Uterus (tissue), 2 donors: ENCODE data around the gene MPZL3.

Source experiments
- POLR2A ChIP-seq, 2 donors: fragments of 450-650 bp; IDR thresholded peaks; one replicate each; pipeline ENCODE4 v1.6.1; 2016; ENCODE audit warnings: antibody characterized with exemption in 2 of 2, mild to moderate bottlenecking in 1 of 2, moderate library complexity in 1 of 2
- TF ChIP-seq, protein P1 (sequence below), 4 experiments: fragments of 200-600 bp in 2 of 4; fragments of 450-650 bp in 2 of 4; sonication (generic) in 2 of 4; IDR thresholded peaks; one replicate each; pipeline ENCODE4 v1.5.1; 2016 to 2019; ENCODE audit warnings: antibody characterized with exemption in 4 of 4, mild to moderate bottlenecking in 2 of 4, moderate library complexity in 1 of 4

DNA sequence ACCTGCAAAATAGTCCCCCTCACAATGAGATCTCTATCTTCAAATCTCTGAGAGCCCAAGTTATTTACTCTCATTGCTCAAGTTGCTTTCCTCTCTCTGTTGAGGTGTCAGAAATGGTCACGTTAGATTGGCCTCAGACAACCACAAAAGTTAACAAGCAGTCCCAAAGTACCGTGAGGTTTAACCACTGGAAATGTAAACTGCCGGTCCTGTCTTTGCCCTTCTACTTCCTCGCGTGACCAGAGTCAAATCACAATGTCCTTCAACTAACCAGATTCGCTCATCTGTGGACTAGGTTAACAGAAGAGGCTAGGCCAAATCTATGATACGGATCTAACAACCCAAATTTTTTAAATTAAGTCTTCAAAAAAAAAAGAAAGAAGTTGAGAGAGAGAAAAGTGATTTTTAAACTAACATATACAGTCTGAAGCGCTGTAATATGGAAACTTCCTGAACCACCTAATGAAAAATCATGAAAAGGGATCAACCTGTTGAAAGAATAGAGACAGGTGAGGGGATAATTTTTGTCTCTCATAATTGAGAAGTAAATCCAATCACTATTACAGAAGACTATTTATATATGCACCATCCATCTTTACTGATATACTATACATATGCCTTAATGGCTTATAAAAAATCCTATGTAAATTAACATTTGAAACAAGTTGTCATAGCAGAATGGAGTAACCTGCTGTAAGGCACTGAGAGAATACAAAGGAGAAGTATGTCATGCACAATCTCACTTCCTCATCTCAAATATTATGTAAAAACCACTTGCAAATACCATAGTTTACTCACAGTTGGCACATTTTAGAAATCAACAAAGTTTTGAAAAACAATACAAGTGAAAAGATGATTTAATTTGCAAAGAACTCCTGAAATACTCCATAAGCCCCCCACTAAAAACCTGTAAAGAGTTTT, 24.0 kb downstream of the MPZL3 start:
- TF ChIP-seq, protein P1, sequence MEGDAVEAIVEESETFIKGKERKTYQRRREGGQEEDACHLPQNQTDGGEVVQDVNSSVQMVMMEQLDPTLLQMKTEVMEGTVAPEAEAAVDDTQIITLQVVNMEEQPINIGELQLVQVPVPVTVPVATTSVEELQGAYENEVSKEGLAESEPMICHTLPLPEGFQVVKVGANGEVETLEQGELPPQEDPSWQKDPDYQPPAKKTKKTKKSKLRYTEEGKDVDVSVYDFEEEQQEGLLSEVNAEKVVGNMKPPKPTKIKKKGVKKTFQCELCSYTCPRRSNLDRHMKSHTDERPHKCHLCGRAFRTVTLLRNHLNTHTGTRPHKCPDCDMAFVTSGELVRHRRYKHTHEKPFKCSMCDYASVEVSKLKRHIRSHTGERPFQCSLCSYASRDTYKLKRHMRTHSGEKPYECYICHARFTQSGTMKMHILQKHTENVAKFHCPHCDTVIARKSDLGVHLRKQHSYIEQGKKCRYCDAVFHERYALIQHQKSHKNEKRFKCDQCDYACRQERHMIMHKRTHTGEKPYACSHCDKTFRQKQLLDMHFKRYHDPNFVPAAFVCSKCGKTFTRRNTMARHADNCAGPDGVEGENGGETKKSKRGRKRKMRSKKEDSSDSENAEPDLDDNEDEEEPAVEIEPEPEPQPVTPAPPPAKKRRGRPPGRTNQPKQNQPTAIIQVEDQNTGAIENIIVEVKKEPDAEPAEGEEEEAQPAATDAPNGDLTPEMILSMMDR (IDR thresholded peaks at IDR 0.05), result no peak
- TF ChIP-seq POLR2A (IDR thresholded peaks at IDR 0.05), result no peak
